SK-N-SH (cell line): ENCODE data around the gene UGT1A10.

ENCODE experiments used
- CTCF ChIP-seq: fragments of 200-600 bp; sonication (generic); IDR thresholded peaks from 2 replicates; pipeline ENCODE4 v1.6.1; 2017; ENCODE audit warnings: antibody characterized with exemption, mild to moderate bottlenecking, moderate library complexity
- EP300 ChIP-seq, 2 experiments: IDR thresholded peaks; 2 replicates each; pipeline versions ENCODE4 v1.4.0 to v1.6.1; 2012; ENCODE audit warnings: borderline replicate concordance in 1 of 2, low read depth in 1 of 2, low read length in 1 of 2
- NRF1 ChIP-seq: IDR thresholded peaks from 2 replicates; pipeline ENCODE4 v1.6.1; 2012; ENCODE audit warnings: low read depth, mild to moderate bottlenecking, low read length
- TAF1 ChIP-seq: IDR thresholded peaks from 2 replicates; pipeline ENCODE4 v1.6.1; 2012; ENCODE audit warnings: low read depth, mild to moderate bottlenecking, low read length, moderate library complexity, borderline replicate concordance

DNA sequence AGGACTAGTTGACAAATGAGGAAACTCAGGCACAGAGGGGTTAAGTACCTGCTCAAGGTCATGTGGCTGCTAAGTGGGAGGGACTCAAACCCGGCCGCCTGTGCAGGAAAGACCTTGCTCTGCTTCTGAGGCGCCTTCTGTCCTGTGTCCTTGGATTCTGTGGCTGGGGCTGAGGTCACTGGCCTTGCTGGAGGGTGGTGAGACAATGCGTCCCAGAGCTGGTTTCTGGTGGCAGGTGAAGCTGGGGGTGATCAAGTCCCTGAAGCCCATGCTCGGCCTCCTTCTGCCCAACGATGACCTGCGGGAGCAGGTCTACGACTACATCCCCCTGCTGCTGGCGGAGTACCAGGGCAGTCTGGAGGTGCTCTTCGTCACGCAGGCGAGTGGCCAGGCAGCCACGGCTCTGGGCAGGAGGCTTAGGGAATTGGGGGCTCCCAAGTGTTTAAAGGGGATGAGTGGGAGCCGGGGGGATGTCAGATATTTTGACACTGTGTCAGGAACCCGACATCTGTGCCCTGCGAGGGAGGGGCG lies 157.9 kb downstream of the UGT1A10 start:
- TF ChIP-seq NRF1 (no peak), TAF1 (no peak), EP300 (IDR thresholded peaks at IDR 0.05; ENCODE audit: borderline replicate concordance in 1 of 2, low read depth in 1 of 2, low read length in 1 of 2) (no peak), CTCF (no peak)
